ENCODE results near the gene EPHA5. TPM values are rescaled to one million over a fixed set of nuclear protein-coding genes. Genes with fewer than 3 reads are reported as not detected.

Gene EPHA5
- total and polyA plus RNA-seq, 9 of the 15 experiments (the other 6 are each of a cell fraction or from before 2014, with no cell fraction given) = 0.04 TPM; not detected in 8

DNA sequence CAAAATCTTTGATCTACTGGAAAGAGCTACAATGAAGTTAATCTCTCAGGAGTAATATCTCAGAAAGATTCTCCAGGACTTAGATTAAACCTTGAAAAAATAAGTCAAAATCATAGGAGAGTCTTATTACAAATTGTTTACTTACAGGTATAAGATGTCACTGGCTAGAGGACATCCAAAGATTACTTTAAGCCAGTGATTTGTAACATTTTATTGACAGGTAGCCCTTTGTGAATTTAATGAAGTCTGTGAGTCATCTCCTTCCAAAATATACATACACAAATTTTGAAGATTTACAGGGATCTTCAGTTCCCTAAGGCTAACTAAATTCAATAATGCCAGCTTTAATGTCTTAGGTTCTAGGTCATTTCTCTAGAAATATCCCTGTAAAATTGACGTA is 359.7 kb downstream of the EPHA5 start:
- no peaks in the 10 kb centered on the region for H3K4me1 ChIP-seq (replicated peaks in 1 of 2; ENCODE audit: control insufficient read depth in 2 of 2, insufficient read depth in 2 of 2, low read length in 2 of 2)
- no peaks in the 10 kb centered on the region for H3K36me3 ChIP-seq (ENCODE audit: control insufficient read depth, insufficient read depth, low read length)
- intact Hi-C loops (cut with micrococcal nuclease) (no loop called here), in situ Hi-C loops (cut with MboI) (no loop called here)
- H3K4me2 ChIP-seq (ENCODE audit: insufficient read depth, low read length) = no peak overlapping the region
- ChIA-PET CTCF (ENCODE audit: low intra/inter-chr PET ratio) (no interaction called here), POLR2A (no interaction called here)
- BruUV-seq (replicated peaks) = no TSS peak
- no peak overlapping the region for H3K27ac ChIP-seq (ENCODE audit: extremely low read depth, low read depth, low read length)
- no peak overlapping the region for H3K4me3 ChIP-seq
- no peaks in the 10 kb centered on the region for H3K27me3 ChIP-seq (ENCODE audit: control insufficient read depth in 2 of 2, insufficient read depth in 2 of 2, low read length in 2 of 2)
- H3K79me2 ChIP-seq (ENCODE audit: control insufficient read depth, insufficient read depth, low read length) = no peaks in the 10 kb centered on the region
- FAIRE-seq (no peak), ATAC-seq (no peak), DNase-seq (ENCODE audit: extremely low read depth in 1 of 4, low spot score in 3 of 4) (no peak)
- H4K20me1 ChIP-seq (replicated peaks; ENCODE audit: control insufficient read depth, insufficient read depth, low read length) = no peaks in the 10 kb centered on the region
- WGBS (ENCODE audit: insufficient coverage, low coverage, missing lambda C conversion rate) = 0% methylated on average over 1 of the region's 1 CpG
- no peak overlapping the region for H3K9ac ChIP-seq (ENCODE audit: insufficient read depth in 1 of 2, low read depth in 2 of 2, low read length in 2 of 2)
- TF ChIP-seq FIP1L1 (IDR thresholded peaks at IDR 0.05; ENCODE audit: low read depth, low read length, poor library complexity, severe bottlenecking) (no peak), ZNF398 (CRISPR knock-in tag; IDR thresholded peaks at IDR 0.05) (no peak), MYC (IDR thresholded peaks at IDR 0.05; ENCODE audit: low read depth, low read length) (no peak), MYC (CRISPR knock-in tag; IDR thresholded peaks at IDR 0.05; ENCODE audit: borderline replicate concordance, low read depth) (no peak), SREBF2 (CRISPR knock-in tag; IDR thresholded peaks at IDR 0.05) (no peak), E2F6 (IDR thresholded peaks at IDR 0.05; ENCODE audit: borderline replicate concordance in 1 of 2, extremely low read depth in 1 of 2, insufficient read depth in 1 of 2, insufficient read length in 1 of 2, low read depth in 1 of 2, low read length in 1 of 2, poor library complexity in 1 of 2, severe bottlenecking in 1 of 2) (no peak), KLF13 (tag; IDR thresholded peaks at IDR 0.05; ENCODE audit: borderline replicate concordance, low read depth) (no peak), SMARCA5 (IDR thresholded peaks at IDR 0.05) (no peak), ZKSCAN8 (CRISPR knock-in tag; IDR thresholded peaks at IDR 0.05) (no peak), MCM2 (IDR thresholded peaks at IDR 0.05; ENCODE audit: low read depth) (no peak), SIN3A (IDR thresholded peaks at IDR 0.05; ENCODE audit: borderline replicate concordance in 2 of 2, control insufficient read depth in 1 of 2, low read depth in 2 of 2, low read length in 2 of 2) (no peak), RB1 (IDR thresholded peaks at IDR 0.05; ENCODE audit: low read depth) (no peak), TRIM28 (IDR thresholded peaks at IDR 0.05) (no peak)
- TF ChIP-seq, protein P1, sequence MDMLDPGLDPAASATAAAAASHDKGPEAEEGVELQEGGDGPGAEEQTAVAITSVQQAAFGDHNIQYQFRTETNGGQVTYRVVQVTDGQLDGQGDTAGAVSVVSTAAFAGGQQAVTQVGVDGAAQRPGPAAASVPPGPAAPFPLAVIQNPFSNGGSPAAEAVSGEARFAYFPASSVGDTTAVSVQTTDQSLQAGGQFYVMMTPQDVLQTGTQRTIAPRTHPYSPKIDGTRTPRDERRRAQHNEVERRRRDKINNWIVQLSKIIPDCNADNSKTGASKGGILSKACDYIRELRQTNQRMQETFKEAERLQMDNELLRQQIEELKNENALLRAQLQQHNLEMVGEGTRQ (CRISPR knock-in tag; IDR thresholded peaks at IDR 0.05) = no peak
- TF ChIP-seq, protein P2, sequence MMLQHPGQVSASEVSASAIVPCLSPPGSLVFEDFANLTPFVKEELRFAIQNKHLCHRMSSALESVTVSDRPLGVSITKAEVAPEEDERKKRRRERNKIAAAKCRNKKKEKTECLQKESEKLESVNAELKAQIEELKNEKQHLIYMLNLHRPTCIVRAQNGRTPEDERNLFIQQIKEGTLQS (IDR thresholded peaks at IDR 0.05) = no peak
- TF ChIP-seq, protein P2 (CRISPR knock-in tag; conservative IDR thresholded peaks at IDR 0.05) = no peak
- no peak overlapping the region for H2AFZ ChIP-seq (ENCODE audit: low read depth, low read length)
- no peaks in the 10 kb centered on the region for H3K9me3 ChIP-seq (replicated peaks; ENCODE audit: control insufficient read depth, insufficient read depth, low read depth, low read length)
- no peaks in the 10 kb centered on the region for H3K9me1 ChIP-seq (ENCODE audit: control insufficient read depth, insufficient read depth, low read length)

Measured in K562 (cell line).